DOHH2 (cell line): ENCODE data around the gene KRT15.

Experiments used
- H3F3A ChIP-seq: fragments of 200-600 bp; sonication (generic), shearing (Covaris generic); 2 replicates; pipeline ENCODE4 v1.6.0; 2016; ENCODE audit warnings: antibody characterized with exemption, mild to moderate bottlenecking; ENCODE audit not compliant: control insufficient read depth, insufficient read depth
- H3K27ac ChIP-seq: fragments of 200-600 bp; sonication (generic); 2 replicates; pipeline ENCODE4 v1.5.1; 2014; ENCODE audit warnings: low read depth, mild to moderate bottlenecking, low read length, moderate library complexity
- H3K27me3 ChIP-seq: fragments of 200-600 bp; sonication (generic); 2 replicates; pipeline ENCODE4 v1.6.1; 2014; ENCODE audit warnings: mild to moderate bottlenecking, low read length, mixed read lengths; ENCODE audit not compliant: control insufficient read depth
- H3K36me3 ChIP-seq: fragments of 200-600 bp; sonication (generic); 2 replicates; pipeline ENCODE4 v1.6.1; 2014; ENCODE audit warnings: mild to moderate bottlenecking, low read length, moderate library complexity, mixed read lengths; ENCODE audit not compliant: control insufficient read depth
- H3K4me1 ChIP-seq: fragments of 200-600 bp; sonication (generic); 2 replicates; pipeline ENCODE4 v1.6.1; 2014; ENCODE audit warnings: mild to moderate bottlenecking, low read length, mixed read lengths; ENCODE audit not compliant: control insufficient read depth
- H3K4me2 ChIP-seq: fragments of 200-600 bp; sonication (generic); 2 replicates; pipeline ENCODE4 v1.6.0; 2014; ENCODE audit warnings: mild to moderate bottlenecking, low read length, moderate library complexity
- H3K4me3 ChIP-seq: fragments of 200-600 bp; sonication (generic); 2 replicates; pipeline ENCODE4 v1.5.1; 2014; ENCODE audit warnings: mild to moderate bottlenecking, low read length, mixed read lengths
- H3K79me2 ChIP-seq: fragments of 200-600 bp; sonication (generic); 2 replicates; pipeline ENCODE4 v1.6.1; 2014; ENCODE audit warnings: mild to moderate bottlenecking, low read length, mixed read lengths; ENCODE audit not compliant: control insufficient read depth
- H3K9me2 ChIP-seq: fragments of 200-600 bp; sonication (generic); replicated peaks from 2 replicates; pipeline ENCODE4 v1.6.1; 2014; ENCODE audit warnings: mild to moderate bottlenecking, low read length, mixed read lengths; ENCODE audit not compliant: control insufficient read depth
- H3K9me3 ChIP-seq: fragments of 200-600 bp; sonication (generic); 2 replicates; pipeline ENCODE4 v1.6.1; 2014; ENCODE audit warnings: antibody characterized with exemption, low read length, mixed read lengths; ENCODE audit not compliant: control insufficient read depth, insufficient read depth
- H4K20me1 ChIP-seq: fragments of 200-600 bp; sonication (generic); 2 replicates; pipeline ENCODE4 v1.6.0; 2014; ENCODE audit warnings: low read depth, mild to moderate bottlenecking, antibody characterized with exemption, low read length, moderate library complexity; ENCODE audit not compliant: control insufficient read depth, insufficient read depth
- EZH2phosphoT487 ChIP-seq: fragments of 200-600 bp; sonication (generic); IDR thresholded peaks from 2 replicates; pipeline ENCODE4 v1.6.1; 2017; ENCODE audit warnings: borderline replicate concordance, mild to moderate bottlenecking, antibody characterized with exemption, low read length, moderate library complexity, mixed read lengths
- TF ChIP-seq, protein P1 (sequence below): fragments of 200-600 bp; sonication (generic); IDR thresholded peaks from one replicate; pipeline ENCODE4 v1.5.1; 2014; ENCODE audit warnings: antibody characterized with exemption, mild to moderate bottlenecking, low read depth, low read length; ENCODE audit not compliant: poor library complexity, severe bottlenecking

The KRT15 gene

GRCh38 chr17:41486316-41486715 is 32.4 kb downstream of the KRT15 start:
- H3K27me3 ChIP-seq = no peaks in the 10 kb centered on the region
- H3K4me2 ChIP-seq = no peak overlapping the region
- H3K4me3 ChIP-seq = no peak overlapping the region
- H3F3A ChIP-seq = no peaks in the 10 kb centered on the region
- H3K36me3 ChIP-seq = no peaks in the 10 kb centered on the region
- H3K9me2 ChIP-seq = no peaks in the 10 kb centered on the region
- H3K9me3 ChIP-seq = no peaks in the 10 kb centered on the region
- H3K27ac ChIP-seq = no peak overlapping the region
- TF ChIP-seq, protein P1, sequence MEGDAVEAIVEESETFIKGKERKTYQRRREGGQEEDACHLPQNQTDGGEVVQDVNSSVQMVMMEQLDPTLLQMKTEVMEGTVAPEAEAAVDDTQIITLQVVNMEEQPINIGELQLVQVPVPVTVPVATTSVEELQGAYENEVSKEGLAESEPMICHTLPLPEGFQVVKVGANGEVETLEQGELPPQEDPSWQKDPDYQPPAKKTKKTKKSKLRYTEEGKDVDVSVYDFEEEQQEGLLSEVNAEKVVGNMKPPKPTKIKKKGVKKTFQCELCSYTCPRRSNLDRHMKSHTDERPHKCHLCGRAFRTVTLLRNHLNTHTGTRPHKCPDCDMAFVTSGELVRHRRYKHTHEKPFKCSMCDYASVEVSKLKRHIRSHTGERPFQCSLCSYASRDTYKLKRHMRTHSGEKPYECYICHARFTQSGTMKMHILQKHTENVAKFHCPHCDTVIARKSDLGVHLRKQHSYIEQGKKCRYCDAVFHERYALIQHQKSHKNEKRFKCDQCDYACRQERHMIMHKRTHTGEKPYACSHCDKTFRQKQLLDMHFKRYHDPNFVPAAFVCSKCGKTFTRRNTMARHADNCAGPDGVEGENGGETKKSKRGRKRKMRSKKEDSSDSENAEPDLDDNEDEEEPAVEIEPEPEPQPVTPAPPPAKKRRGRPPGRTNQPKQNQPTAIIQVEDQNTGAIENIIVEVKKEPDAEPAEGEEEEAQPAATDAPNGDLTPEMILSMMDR = no peak
- TF ChIP-seq EZH2phosphoT487 = no peak
- H3K4me1 ChIP-seq = no peaks in the 10 kb centered on the region
- H3K79me2 ChIP-seq = no peaks in the 10 kb centered on the region
- no peaks in the 10 kb centered on the region for H4K20me1 ChIP-seq

GRCh38 chr17:41484920-41485904 is 33.5 kb downstream of the KRT15 start:
- no peak overlapping the region for H3K4me2 ChIP-seq
- H3K9me2 ChIP-seq = no peaks in the 10 kb centered on the region
- no peaks in the 10 kb centered on the region for H3K36me3 ChIP-seq
- H3K27me3 ChIP-seq = no peaks in the 10 kb centered on the region
- H3K9me3 ChIP-seq = no peaks in the 10 kb centered on the region
- TF ChIP-seq, protein P1 = no peak
- no peak for TF ChIP-seq EZH2phosphoT487
- no peaks in the 10 kb centered on the region for H3K79me2 ChIP-seq
- no peak overlapping the region for H3K27ac ChIP-seq
- no peaks in the 10 kb centered on the region for H3K4me1 ChIP-seq
- no peak overlapping the region for H3K4me3 ChIP-seq
- H3F3A ChIP-seq = no peaks in the 10 kb centered on the region
- no peaks in the 10 kb centered on the region for H4K20me1 ChIP-seq

DNA sequence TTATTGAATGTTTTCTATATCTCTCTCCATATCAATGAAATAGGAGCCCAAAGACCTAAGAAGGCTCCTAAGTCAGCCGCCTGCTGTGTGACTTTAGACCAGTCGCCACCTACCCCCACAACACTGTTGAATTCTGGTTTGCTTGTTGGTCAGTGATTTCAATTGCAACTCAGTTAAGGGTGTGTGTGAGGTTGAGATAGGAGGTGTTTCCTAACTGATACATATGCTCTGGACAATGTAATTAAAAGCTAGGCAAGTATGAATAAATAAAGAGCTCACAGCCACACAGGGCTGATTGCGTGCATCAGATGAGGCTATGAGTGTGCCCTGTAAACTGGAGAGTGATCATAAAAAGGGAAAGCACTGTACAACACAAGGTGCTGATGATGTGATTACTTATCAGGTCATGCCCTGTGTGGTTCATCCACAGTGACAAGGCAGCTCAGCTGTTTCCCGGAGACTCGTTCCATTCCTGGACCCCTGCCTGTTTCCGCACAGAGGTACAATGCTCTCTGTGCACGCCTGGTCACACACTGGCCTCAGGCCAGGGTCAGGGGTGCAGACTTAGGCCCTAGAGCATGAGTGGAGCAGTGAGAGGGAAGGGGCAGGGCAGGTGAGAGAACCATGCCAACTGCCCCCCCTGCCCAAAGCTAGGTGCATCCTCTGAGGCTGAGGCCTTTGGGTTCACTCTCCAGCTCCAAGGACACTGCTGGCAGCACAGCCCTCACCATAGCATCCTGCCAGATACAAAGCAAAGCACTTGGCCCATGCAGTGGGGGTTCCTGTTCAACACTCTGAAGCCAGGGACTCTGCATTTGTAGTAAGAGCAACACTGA is 34.5 kb downstream of the KRT15 start:
- Histone ChIP-seq H3K36me3 (no peaks in the 10 kb centered on the region), H3K27ac (no peak overlapping the region), H4K20me1 (no peaks in the 10 kb centered on the region), H3K4me1 (no peaks in the 10 kb centered on the region), H3F3A (no peaks in the 10 kb centered on the region), H3K9me2 (no peaks in the 10 kb centered on the region), H3K27me3 (no peaks in the 10 kb centered on the region), H3K79me2 (no peaks in the 10 kb centered on the region), H3K9me3 (no peaks in the 10 kb centered on the region), H3K4me3 (no peak overlapping the region), H3K4me2 (no peak overlapping the region)
- TF ChIP-seq, protein P1 = no peak
- TF ChIP-seq EZH2phosphoT487 = no peak
